ENCODE data around the gene ARHGEF16.

- TF ChIP-seq EZH2 (IDR thresholded peaks at IDR 0.05; ENCODE audit: borderline replicate concordance) (no peak), CTCF (IDR thresholded peaks at IDR 0.05; ENCODE audit: poor library complexity) (no peak), EZH2phosphoT487 (IDR thresholded peaks at IDR 0.05; ENCODE audit: low read depth, severe bottlenecking, unreplicated experiment) (no peak)
Observed at GRCh38 chr1:3515272-3515671, 60.8 kb downstream of the ARHGEF16 start.
